ENCODE measurements around the gene ZBTB32. TPM values are rescaled to one million over a fixed set of nuclear protein-coding genes. Genes with fewer than 3 reads are reported as not detected.

Gene ZBTB32
- total RNA-seq, 1 experiment from 2014 or later, result not detected

DNA sequence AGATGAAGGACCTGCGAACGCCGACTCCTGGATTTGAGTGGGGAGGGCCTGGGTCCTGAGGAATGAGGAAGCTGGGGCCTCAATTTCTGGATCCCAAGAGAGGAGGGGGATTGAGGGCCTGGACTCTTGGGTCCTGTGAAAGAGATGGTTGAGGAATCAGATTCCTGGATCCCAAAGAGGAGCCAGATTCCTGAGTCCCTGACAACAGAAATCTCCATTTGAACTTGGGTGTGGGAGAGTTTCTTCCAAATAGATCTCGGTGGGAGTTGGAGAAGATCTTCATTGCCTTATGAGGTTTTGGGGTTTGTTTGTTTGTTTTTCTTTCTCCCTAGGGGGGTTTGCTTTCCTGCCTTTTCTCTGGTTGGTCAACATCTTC lies 41.7 kb downstream of the ZBTB32 start:
- DNase-seq (ENCODE audit: low read depth, low spot score) (no peak), ATAC-seq (no peak)
- ChIA-PET POLR2A (interaction anchor here (0.6 to 1.7 kb wide), 6 partner anchors 11 to 124 kb away, joined by 3 to 7 read pairs (median 4); partner anchors contain the start of gene COX6B1), RAD21 (ENCODE audit: low non-redundant PET in 1 of 2, low total read pairs in 2 of 2, uncharacterized antibody in 2 of 2, unreplicated experiment in 2 of 2) (no interaction called here), CTCF (interaction anchor here (0.9 to 2.2 kb wide), 3 partner anchors 44 to 186 kb away, joined by 3 to 6 read pairs (median 3); no protein-coding TSS in a partner anchor)
- H3K4me2 ChIP-seq (ENCODE audit: low read length), result peak overlapping the region; percentile 99
- peak overlapping the region; percentile 78 for H3K27ac ChIP-seq (ENCODE audit: low read depth, low read length)
- TF ChIP-seq CBX3 (IDR thresholded peaks at IDR 0.05; ENCODE audit: low read depth) (no peak), CEBPB (IDR thresholded peaks at IDR 0.05; ENCODE audit: low read depth) (no peak), POLR2AphosphoS5 (IDR thresholded peaks at IDR 0.05; ENCODE audit: low read depth, low read length) (no peak), ZFX (IDR thresholded peaks at IDR 0.05) (no peak), ELF1 (IDR thresholded peaks at IDR 0.05; ENCODE audit: borderline replicate concordance, low read depth) (no peak), TCF7L2 (IDR thresholded peaks at IDR 0.05; ENCODE audit: borderline replicate concordance, extremely low read depth, insufficient read depth, insufficient read length) (no peak), EZH2 (IDR thresholded peaks at IDR 0.05) (no peak)
- TF ChIP-seq, protein P1, sequence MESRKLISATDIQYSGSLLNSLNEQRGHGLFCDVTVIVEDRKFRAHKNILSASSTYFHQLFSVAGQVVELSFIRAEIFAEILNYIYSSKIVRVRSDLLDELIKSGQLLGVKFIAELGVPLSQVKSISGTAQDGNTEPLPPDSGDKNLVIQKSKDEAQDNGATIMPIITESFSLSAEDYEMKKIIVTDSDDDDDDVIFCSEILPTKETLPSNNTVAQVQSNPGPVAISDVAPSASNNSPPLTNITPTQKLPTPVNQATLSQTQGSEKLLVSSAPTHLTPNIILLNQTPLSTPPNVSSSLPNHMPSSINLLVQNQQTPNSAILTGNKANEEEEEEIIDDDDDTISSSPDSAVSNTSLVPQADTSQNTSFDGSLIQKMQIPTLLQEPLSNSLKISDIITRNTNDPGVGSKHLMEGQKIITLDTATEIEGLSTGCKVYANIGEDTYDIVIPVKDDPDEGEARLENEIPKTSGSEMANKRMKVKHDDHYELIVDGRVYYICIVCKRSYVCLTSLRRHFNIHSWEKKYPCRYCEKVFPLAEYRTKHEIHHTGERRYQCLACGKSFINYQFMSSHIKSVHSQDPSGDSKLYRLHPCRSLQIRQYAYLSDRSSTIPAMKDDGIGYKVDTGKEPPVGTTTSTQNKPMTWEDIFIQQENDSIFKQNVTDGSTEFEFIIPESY (IDR thresholded peaks at IDR 0.05; ENCODE audit: extremely low read depth, insufficient replicate concordance, low read length), result no peak
- H3K9ac ChIP-seq (ENCODE audit: low read length), result peak overlapping the region; percentile 82
- BruUV-seq (replicated peaks), result no TSS peak
- peaks cover 26 to 30% of the 10 kb centered on the region in 2 experiments for H3K4me1 ChIP-seq (ENCODE audit: control insufficient read depth in 1 of 2, insufficient read depth in 2 of 2, low read length in 2 of 2)
- no peaks in the 10 kb centered on the region for H4K20me1 ChIP-seq (ENCODE audit: insufficient read depth)
- H3K36me3 ChIP-seq (ENCODE audit: control insufficient read depth in 1 of 2, insufficient read depth in 2 of 2, low read length in 2 of 2), result no peaks in the 10 kb centered on the region; a peak in 1 of 4 replicates
- intact Hi-C loops (cut with micrococcal nuclease), result no loop called here
- H3K4me3 ChIP-seq (replicated peaks in 1 of 2; ENCODE audit: low read depth in 1 of 2, low read length in 2 of 2), result peak overlapping the region; percentile 93 to 99
- H2AFZ ChIP-seq (ENCODE audit: low read depth, low read length, poor library complexity, severe bottlenecking), result no peak overlapping the region
- H3K27me3 ChIP-seq (ENCODE audit: insufficient read depth, low read length), result no peaks in the 10 kb centered on the region
- H3K9me2 ChIP-seq (ENCODE audit: insufficient read depth), result no peaks in the 10 kb centered on the region
- H3K79me2 ChIP-seq (ENCODE audit: insufficient read depth, low read length), result peaks cover 19% of the 10 kb centered on the region
- no peaks in the 10 kb centered on the region for H3K9me3 ChIP-seq (ENCODE audit: control insufficient read depth in 1 of 2, insufficient read depth in 1 of 2, low read depth in 1 of 2, low read length in 2 of 2)

DNA sequence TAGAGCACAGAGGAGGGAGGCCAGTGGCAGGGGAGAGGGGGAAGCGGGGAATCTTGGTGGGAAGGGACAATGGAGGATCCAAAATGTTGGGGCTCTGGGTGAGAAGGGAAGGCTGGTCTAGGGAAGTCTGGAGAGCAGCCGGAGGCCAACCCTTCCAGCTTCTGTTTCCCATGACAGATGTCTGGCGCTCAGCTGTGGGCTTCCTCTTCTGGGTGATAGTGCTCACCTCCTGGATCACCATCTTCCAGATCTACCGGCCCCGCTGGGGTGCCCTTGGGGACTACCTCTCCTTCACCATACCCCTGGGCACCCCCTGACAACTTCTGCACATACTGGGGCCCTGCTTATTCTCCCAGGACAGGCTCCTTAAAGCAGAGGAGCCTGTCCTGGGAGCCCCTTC lies 42.2 kb downstream of the ZBTB32 start:
- intact Hi-C loops (cut with micrococcal nuclease), result no loop called here
- peak overlapping the region; percentile 99 for H3K4me2 ChIP-seq (ENCODE audit: low read length)
- no peaks in the 10 kb centered on the region for H3K9me2 ChIP-seq (ENCODE audit: insufficient read depth)
- ATAC-seq (no peak), DNase-seq (ENCODE audit: low read depth, low spot score) (no peak)
- ChIA-PET POLR2A (no interaction called here), CTCF (no interaction called here), RAD21 (ENCODE audit: low non-redundant PET in 1 of 2, low total read pairs in 2 of 2, uncharacterized antibody in 2 of 2, unreplicated experiment in 2 of 2) (no interaction called here)
- H3K4me3 ChIP-seq (replicated peaks in 1 of 2; ENCODE audit: low read depth in 1 of 2, low read length in 2 of 2), result peak overlapping the region; percentile 93 to 99
- no peaks in the 10 kb centered on the region for H3K9me3 ChIP-seq (ENCODE audit: control insufficient read depth in 1 of 2, insufficient read depth in 1 of 2, low read depth in 1 of 2, low read length in 2 of 2)
- peaks cover 19% of the 10 kb centered on the region for H3K79me2 ChIP-seq (ENCODE audit: insufficient read depth, low read length)
- H3K9ac ChIP-seq (ENCODE audit: low read length), result peak overlapping the region; percentile 82
- H3K27me3 ChIP-seq (ENCODE audit: insufficient read depth, low read length), result no peaks in the 10 kb centered on the region
- BruUV-seq (replicated peaks), result no TSS peak
- H3K4me1 ChIP-seq (ENCODE audit: control insufficient read depth in 1 of 2, insufficient read depth in 2 of 2, low read length in 2 of 2), result peaks cover 22 to 29% of the 10 kb centered on the region in 2 experiments
- no peaks in the 10 kb centered on the region for H4K20me1 ChIP-seq (ENCODE audit: insufficient read depth)
- no peaks in the 10 kb centered on the region; a peak in 1 of 4 replicates for H3K36me3 ChIP-seq (ENCODE audit: control insufficient read depth in 1 of 2, insufficient read depth in 2 of 2, low read length in 2 of 2)
- H3K27ac ChIP-seq (ENCODE audit: low read depth, low read length), result peak overlapping the region; percentile 78; the same call in 1 of the 2 replicates
- H2AFZ ChIP-seq (ENCODE audit: low read depth, low read length, poor library complexity, severe bottlenecking), result no peak overlapping the region
- no peak for TF ChIP-seq JUND (IDR thresholded peaks at IDR 0.05)
- TF ChIP-seq EZH2 (IDR thresholded peaks at IDR 0.05), result no peak
- no peak for TF ChIP-seq TCF7L2 (IDR thresholded peaks at IDR 0.05; ENCODE audit: borderline replicate concordance, extremely low read depth, insufficient read depth, insufficient read length)
- no peak for TF ChIP-seq CBX3 (IDR thresholded peaks at IDR 0.05; ENCODE audit: low read depth)
- TF ChIP-seq YY1 (IDR thresholded peaks at IDR 0.05; ENCODE audit: extremely low read depth, insufficient replicate concordance, low read depth, low read length), result no peak
- TF ChIP-seq ZFX (IDR thresholded peaks at IDR 0.05), result no peak
- TF ChIP-seq, protein P2, sequence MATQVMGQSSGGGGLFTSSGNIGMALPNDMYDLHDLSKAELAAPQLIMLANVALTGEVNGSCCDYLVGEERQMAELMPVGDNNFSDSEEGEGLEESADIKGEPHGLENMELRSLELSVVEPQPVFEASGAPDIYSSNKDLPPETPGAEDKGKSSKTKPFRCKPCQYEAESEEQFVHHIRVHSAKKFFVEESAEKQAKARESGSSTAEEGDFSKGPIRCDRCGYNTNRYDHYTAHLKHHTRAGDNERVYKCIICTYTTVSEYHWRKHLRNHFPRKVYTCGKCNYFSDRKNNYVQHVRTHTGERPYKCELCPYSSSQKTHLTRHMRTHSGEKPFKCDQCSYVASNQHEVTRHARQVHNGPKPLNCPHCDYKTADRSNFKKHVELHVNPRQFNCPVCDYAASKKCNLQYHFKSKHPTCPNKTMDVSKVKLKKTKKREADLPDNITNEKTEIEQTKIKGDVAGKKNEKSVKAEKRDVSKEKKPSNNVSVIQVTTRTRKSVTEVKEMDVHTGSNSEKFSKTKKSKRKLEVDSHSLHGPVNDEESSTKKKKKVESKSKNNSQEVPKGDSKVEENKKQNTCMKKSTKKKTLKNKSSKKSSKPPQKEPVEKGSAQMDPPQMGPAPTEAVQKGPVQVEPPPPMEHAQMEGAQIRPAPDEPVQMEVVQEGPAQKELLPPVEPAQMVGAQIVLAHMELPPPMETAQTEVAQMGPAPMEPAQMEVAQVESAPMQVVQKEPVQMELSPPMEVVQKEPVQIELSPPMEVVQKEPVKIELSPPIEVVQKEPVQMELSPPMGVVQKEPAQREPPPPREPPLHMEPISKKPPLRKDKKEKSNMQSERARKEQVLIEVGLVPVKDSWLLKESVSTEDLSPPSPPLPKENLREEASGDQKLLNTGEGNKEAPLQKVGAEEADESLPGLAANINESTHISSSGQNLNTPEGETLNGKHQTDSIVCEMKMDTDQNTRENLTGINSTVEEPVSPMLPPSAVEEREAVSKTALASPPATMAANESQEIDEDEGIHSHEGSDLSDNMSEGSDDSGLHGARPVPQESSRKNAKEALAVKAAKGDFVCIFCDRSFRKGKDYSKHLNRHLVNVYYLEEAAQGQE (IDR thresholded peaks at IDR 0.05; ENCODE audit: low read depth), result no peak
- no peak for TF ChIP-seq ELF1 (IDR thresholded peaks at IDR 0.05; ENCODE audit: borderline replicate concordance, low read depth)
- TF ChIP-seq EZH2phosphoT487 (IDR thresholded peaks at IDR 0.05; ENCODE audit: borderline replicate concordance), result no peak

All from HCT116 (cell line).